HCT116 (cell line): Measurements from ENCODE around the gene HPGDS. TPM values are rescaled to one million over a fixed set of nuclear protein-coding genes. Genes with fewer than 3 reads are reported as not detected.

Experiments used
- ATAC-seq: fragments of 200-7000 bp; cut with Tn5 transposase; 2 replicates; pipeline ENCODE4 v1.9.1; 2020; ENCODE audit warnings: mild to moderate bottlenecking, moderate library complexity
- BruUV-seq: library from RNA; stranded (reverse); fragments of 400-500 nt; replicated peaks from 2 replicates; lab custom pipeline; 2021; lab: Mats Ljungman, UMichigan
- CTCF ChIA-PET: fragments of 300-600 bp; sonication (Branson Sonifier 250); formaldehyde crosslinking; loops from one replicate; lab custom pipeline; 2021; ENCODE audit warnings: antibody characterized with exemption; lab: Charles Lee
- POLR2A ChIA-PET: fragments of 300-600, 350-600 bp; sonication (Branson Sonifier 250); formaldehyde crosslinking; loops from one replicate; lab custom pipeline; 2021; ENCODE audit warnings: antibody characterized with exemption; lab: Charles Lee
- RAD21 ChIA-PET, 2 experiments: fragments of 300-600 bp; sonication (Branson Sonifier 250); formaldehyde crosslinking; loops; one replicate each; lab custom pipeline; 2023; ENCODE audit warnings: low total read pairs in 2 of 2; ENCODE audit not compliant: uncharacterized antibody in 2 of 2, unreplicated experiment in 2 of 2, low non-redundant PET in 1 of 2; lab: Charles Lee
- DNase-seq: peaks from one replicate; pipeline ENCODE4 v3.0.0-alpha.2; 2010; ENCODE audit warnings: low read depth, low spot score
- H2AFZ ChIP-seq: fragments of 200-600 bp; shearing (Covaris generic), sonication (generic); 2 replicates; pipeline ENCODE4 v1.6.1; 2017; ENCODE audit warnings: low read depth, mixed run types, mixed read lengths, antibody characterized with exemption, low read length; ENCODE audit not compliant: poor library complexity, severe bottlenecking
- H3K27ac ChIP-seq: 2 replicates; pipeline ENCODE4 v1.5.1; 2012; ENCODE audit warnings: low read depth, low read length
- H3K27me3 ChIP-seq: fragments of 200-600 bp; sonication (generic); 2 replicates; pipeline ENCODE4 v1.6.1; 2016; ENCODE audit warnings: mixed run types, low read length, mixed read lengths; ENCODE audit not compliant: insufficient read depth
- H3K36me3 ChIP-seq, 2 experiments: fragments of 200-500 bp in 1 of 2; fragments of 200-600 bp in 1 of 2; sonication (Bioruptor generic) in 1 of 2; sonication (generic) in 1 of 2; 2 replicates each; pipeline versions ENCODE4 v1.5.1 to v1.6.1; 2014 to 2016; ENCODE audit warnings: low read length in 2 of 2, inconsistent platforms in 1 of 2, mixed read lengths in 1 of 2, mixed run types in 1 of 2; ENCODE audit not compliant: insufficient read depth in 2 of 2, control insufficient read depth in 1 of 2
- H3K4me1 ChIP-seq, 2 experiments: fragments of 200-600 bp in 1 of 2; sonication (generic) in 1 of 2; 2 replicates each; pipeline versions ENCODE4 v1.5.1 to v1.6.1; 2012 to 2017; ENCODE audit warnings: low read length in 2 of 2, inconsistent platforms in 1 of 2, mild to moderate bottlenecking in 1 of 2, mixed read lengths in 1 of 2, mixed run types in 1 of 2, moderate library complexity in 1 of 2; ENCODE audit not compliant: insufficient read depth in 2 of 2, control insufficient read depth in 1 of 2
- H3K4me2 ChIP-seq: fragments of 200-600 bp; sonication (generic); 2 replicates; pipeline ENCODE4 v1.6.1; 2017; ENCODE audit warnings: mixed run types, low read length, mixed read lengths
- H3K4me3 ChIP-seq, 2 experiments: fragments of 200-600 bp in 1 of 2; sonication (generic) in 1 of 2; replicated peaks in 1 of 2; 2 replicates each; pipeline ENCODE4 v1.5.1; 2011 to 2016; ENCODE audit warnings: low read length in 2 of 2, control low read depth in 1 of 2, low read depth in 1 of 2, mild to moderate bottlenecking in 1 of 2, mixed read lengths in 1 of 2, mixed run types in 1 of 2
- H3K79me2 ChIP-seq: fragments of 200-600 bp; sonication (generic); 2 replicates; pipeline ENCODE4 v1.6.1; 2017; ENCODE audit warnings: mild to moderate bottlenecking, mixed run types, low read length, moderate library complexity, mixed read lengths; ENCODE audit not compliant: insufficient read depth
- H3K9ac ChIP-seq: fragments of 200-600 bp; sonication (generic); 2 replicates; pipeline ENCODE4 v1.6.1; 2016; ENCODE audit warnings: low read length, mixed read lengths
- H3K9me2 ChIP-seq: fragments of 200-600 bp; sonication (generic), shearing (Covaris generic); 2 replicates; pipeline ENCODE4 v1.6.1; 2017; ENCODE audit warnings: mixed run types, mild to moderate bottlenecking, moderate library complexity; ENCODE audit not compliant: insufficient read depth
- H3K9me3 ChIP-seq, 2 experiments: fragments of 200-500 bp in 1 of 2; fragments of 200-600 bp in 1 of 2; sonication (Bioruptor generic) in 1 of 2; sonication (generic) in 1 of 2; 2 replicates each; pipeline ENCODE4 v1.6.1; 2014 to 2017; ENCODE audit warnings: low read length in 2 of 2, mixed read lengths in 2 of 2, inconsistent platforms in 1 of 2, low read depth in 1 of 2, mild to moderate bottlenecking in 1 of 2, mixed run types in 1 of 2, moderate library complexity in 1 of 2; ENCODE audit not compliant: control insufficient read depth in 1 of 2, insufficient read depth in 1 of 2
- H4K20me1 ChIP-seq: fragments of 200-600 bp; sonication (generic), shearing (Covaris generic); 2 replicates; pipeline ENCODE4 v1.6.1; 2017; ENCODE audit warnings: mixed run types, mild to moderate bottlenecking, moderate library complexity; ENCODE audit not compliant: insufficient read depth
- ATF3 ChIP-seq: IDR thresholded peaks from 2 replicates; pipeline ENCODE4 v1.6.1; 2012
- CBX3 ChIP-seq: IDR thresholded peaks from 2 replicates; pipeline ENCODE4 v1.6.1; 2012; ENCODE audit warnings: low read depth
- CTCF ChIP-seq, 3 experiments: fragments of 200-600 bp in 1 of 3; sonication (generic) in 1 of 3; IDR thresholded peaks in 2 of 3; conservative IDR thresholded peaks in 1 of 3; 2 replicates each; pipeline ENCODE4 v1.5.1; 2012 to 2017; ENCODE audit warnings: low read depth in 2 of 3, low read length in 2 of 3, antibody characterized with exemption in 1 of 3, borderline replicate concordance in 1 of 3, control low read depth in 1 of 3, mild to moderate bottlenecking in 1 of 3, mixed read lengths in 1 of 3, mixed run types in 1 of 3, moderate library complexity in 1 of 3; ENCODE audit not compliant: insufficient read depth in 1 of 3
- EGR1 ChIP-seq: IDR thresholded peaks from 2 replicates; pipeline ENCODE4 v1.6.1; 2012; ENCODE audit warnings: low read depth
- ELF1 ChIP-seq: IDR thresholded peaks from 2 replicates; pipeline ENCODE4 v1.6.1; 2012; ENCODE audit warnings: low read depth, borderline replicate concordance
- EZH2 ChIP-seq: fragments of 200-600 bp; sonication (generic); IDR thresholded peaks from 2 replicates; pipeline ENCODE4 v1.6.1; 2017; ENCODE audit warnings: antibody characterized with exemption, mixed run types
- EZH2phosphoT487 ChIP-seq: fragments of 200-600 bp; IDR thresholded peaks from 2 replicates; pipeline ENCODE4 v1.6.1; 2018; ENCODE audit warnings: antibody characterized with exemption, borderline replicate concordance
- FOSL1 ChIP-seq: IDR thresholded peaks from 2 replicates; pipeline ENCODE4 v1.6.1; 2012; ENCODE audit warnings: low read depth
- MAX ChIP-seq: IDR thresholded peaks from 2 replicates; pipeline ENCODE4 v1.6.1; 2012
- POLR2AphosphoS5 ChIP-seq: IDR thresholded peaks from 2 replicates; pipeline ENCODE4 v1.6.1; 2011; ENCODE audit warnings: mild to moderate bottlenecking, low read depth, low read length, moderate library complexity
- SP1 ChIP-seq: IDR thresholded peaks from 2 replicates; pipeline ENCODE4 v1.6.1; 2012; ENCODE audit warnings: low read depth
- SRF ChIP-seq: IDR thresholded peaks from 2 replicates; pipeline ENCODE4 v1.6.1; 2012; ENCODE audit warnings: low read depth
- YY1 ChIP-seq: IDR thresholded peaks from 2 replicates; pipeline ENCODE4 v1.6.1; 2011; ENCODE audit warnings: low read length, low read depth, moderate library complexity, mild to moderate bottlenecking; ENCODE audit not compliant: insufficient replicate concordance; ENCODE audit errors: extremely low read depth
- ZBTB33 ChIP-seq: IDR thresholded peaks from 2 replicates; pipeline ENCODE4 v1.6.1; 2011; ENCODE audit warnings: mild to moderate bottlenecking, low read length, moderate library complexity; ENCODE audit not compliant: insufficient replicate concordance; ENCODE audit errors: extremely low read depth
- ZFX ChIP-seq: fragments of 450-650 bp; IDR thresholded peaks from 2 replicates; pipeline ENCODE4 v1.6.1; 2017
- intact Hi-C: fragments of 100-400 bp; cut with micrococcal nuclease; formaldehyde crosslinking; loops from 2 replicates; pipeline ENCODE4 v1.10.0; 2022
- total RNA-seq: library from RNA; stranded (reverse); gene quantifications from one replicate; pipeline ENCODE4 v1.2.1, GENCODE V29; 2021; ENCODE audit not compliant: unreplicated experiment

The HPGDS gene
- total RNA-seq, 1 experiment from 2014 or later: not detected

- Histone ChIP-seq H4K20me1 (no peaks in the 10 kb centered on the region), H3K27ac (no peak overlapping the region), H3K9me3 (no peaks in the 10 kb centered on the region), H3K4me1 (no peaks in the 10 kb centered on the region), H3K9ac (no peak overlapping the region), H3K79me2 (no peaks in the 10 kb centered on the region), H3K4me3 (no peak overlapping the region)
- DNase-seq: no peak
- POLR2A ChIA-PET: no interaction called here
- CTCF ChIA-PET: no interaction called here
- intact Hi-C loops: loop anchor here (10.0 kb wide), 2 partner anchors 427 to 807 kb away; no protein-coding TSS in a partner anchor
- TF ChIP-seq MAX (no peak), EZH2phosphoT487 (no peak), ZFX (no peak), SRF (no peak), ATF3 (no peak)
- TF ChIP-seq, all 23 proteins: peak for 0
- H3K4me2 ChIP-seq: no peak overlapping the region
- RAD21 ChIA-PET: no interaction called here
- no peaks in the 10 kb centered on the region for H3K36me3 ChIP-seq
- H3K27me3 ChIP-seq: no peaks in the 10 kb centered on the region
- no peak overlapping the region for H2AFZ ChIP-seq
- no peak for ATAC-seq
- H3K9me2 ChIP-seq: no peaks in the 10 kb centered on the region
- BruUV-seq: no TSS peak
These were observed 35.3 kb downstream of the HPGDS start for GRCh38 chr4:94307231-94307871.

DNA sequence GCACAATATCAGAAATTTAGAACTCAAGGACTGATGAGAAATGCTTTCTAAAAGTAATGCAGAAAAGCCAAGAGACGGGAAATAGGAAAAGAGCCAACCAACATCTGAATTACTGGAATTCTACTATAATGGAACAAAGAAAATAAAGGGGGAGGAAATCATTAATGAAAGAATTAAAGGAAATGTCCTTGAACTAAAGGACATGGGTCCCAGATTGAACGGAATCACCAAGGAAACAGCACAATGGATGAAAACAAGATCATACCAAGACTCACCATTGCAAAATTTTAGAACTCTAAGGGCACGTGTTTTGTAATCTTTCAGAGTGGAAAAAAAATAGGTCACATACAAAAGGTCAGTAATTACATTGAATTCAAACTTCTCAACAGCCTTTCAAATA is 35.9 kb downstream of the HPGDS start:
- DNase-seq: no peak
- TF ChIP-seq YY1: no peak
- TF ChIP-seq FOSL1: no peak
- no peak for TF ChIP-seq CTCF (IDR thresholded peaks at IDR 0.05 in 2 of 3, conservative IDR thresholded peaks at IDR 0.05 in 1 of 3; ENCODE audit: borderline replicate concordance in 1 of 3, insufficient read depth in 1 of 3, low read depth in 2 of 3, low read length in 2 of 3)
- no peak for TF ChIP-seq ELF1
- no peak for TF ChIP-seq EZH2phosphoT487
- TF ChIP-seq MAX: no peak
- TF ChIP-seq ZBTB33: no peak
- no peak for TF ChIP-seq EGR1
- TF ChIP-seq CBX3: no peak
- TF ChIP-seq POLR2AphosphoS5: no peak
- TF ChIP-seq EZH2: no peak
- TF ChIP-seq SP1: no peak
- TF ChIP-seq, all 23 proteins: peak for 0
- Histone ChIP-seq H3K4me2 (no peak overlapping the region), H3K9me3 (no peaks in the 10 kb centered on the region), H3K27ac (no peak overlapping the region), H4K20me1 (no peaks in the 10 kb centered on the region), H3K79me2 (no peaks in the 10 kb centered on the region), H3K4me1 (no peaks in the 10 kb centered on the region), H3K36me3 (no peaks in the 10 kb centered on the region), H3K9ac (no peak overlapping the region), H3K4me3 (no peak overlapping the region), H3K9me2 (no peaks in the 10 kb centered on the region), H3K27me3 (no peaks in the 10 kb centered on the region), H2AFZ (no peak overlapping the region)
- no TSS peak for BruUV-seq
- ChIA-PET CTCF (interaction anchor here (1.3 kb wide), 1 partner anchor 818 kb away, joined by 4 read pairs; no protein-coding TSS in a partner anchor), RAD21 (no interaction called here), POLR2A (no interaction called here)
- no peak for ATAC-seq
- intact Hi-C loops: loop anchor here (10.0 kb wide), 2 partner anchors 428 to 808 kb away; no protein-coding TSS in a partner anchor
